Muscle layer of colon (tissue), 2 donors: Measurements from ENCODE around the gene GRID1.
"Not testable (repeated sequence)": the region's sequence is repeated elsewhere in the genome, so short reads cannot be mapped to it uniquely, and the experiment has no call there.

Source experiments
- H3K27ac ChIP-seq: one replicate; pipeline ENCODE4 v1.7.0; 2013; ENCODE audit warnings: low read depth, mild to moderate bottlenecking, low read length, moderate library complexity
- H3K27me3 ChIP-seq, 2 donors: one replicate each; pipeline ENCODE4 v1.7.0; 2013; ENCODE audit warnings: low read length in 2 of 2, mild to moderate bottlenecking in 2 of 2; ENCODE audit not compliant: insufficient read depth in 2 of 2, control insufficient read depth in 1 of 2
- H3K36me3 ChIP-seq: one replicate; pipeline ENCODE4 v1.7.0; 2013; ENCODE audit warnings: mild to moderate bottlenecking, low read length; ENCODE audit not compliant: insufficient read depth
- H3K4me1 ChIP-seq: one replicate; pipeline ENCODE4 v1.7.0; 2013; ENCODE audit warnings: mild to moderate bottlenecking, low read length; ENCODE audit not compliant: insufficient read depth
- H3K4me3 ChIP-seq, 2 donors: one replicate each; pipeline ENCODE4 v1.7.0; 2013; ENCODE audit warnings: low read length in 2 of 2, low read depth in 1 of 2, mild to moderate bottlenecking in 1 of 2, moderate library complexity in 1 of 2
- H3K9ac ChIP-seq: one replicate; pipeline ENCODE4 v1.7.0; 2013; ENCODE audit warnings: low read length
- H3K9me3 ChIP-seq: one replicate; pipeline ENCODE4 v1.7.0; 2013; ENCODE audit warnings: mild to moderate bottlenecking, low read length
- donor health status: abdominal sarcoma.
- donor health status: Adenocarcinoma of cecum.

The GRID1 gene

GRCh38 chr10:85976267-85976793 is 390.3 kb downstream of the GRID1 start:
- Histone ChIP-seq H3K27me3 (no peaks in the 10 kb centered on the region), H3K9me3 (no peaks in the 10 kb centered on the region), H3K9ac (no peak overlapping the region), H3K36me3 (no peaks in the 10 kb centered on the region), H3K4me1 (no peaks in the 10 kb centered on the region), H3K27ac (no peak overlapping the region), H3K4me3 (no peak overlapping the region)

- Histone ChIP-seq H3K27me3 (no peaks in the 10 kb centered on the region), H3K9me3 (peaks cover 3% of the 10 kb centered on the region), H3K9ac (no peak overlapping the region), H3K36me3 (no peaks in the 10 kb centered on the region), H3K4me3 (no peak overlapping the region), H3K27ac (no peak overlapping the region), H3K4me1 (no peaks in the 10 kb centered on the region)
Measured at GRCh38 chr10:85971494-85971893, 395.1 kb downstream of the GRID1 start.

DNA sequence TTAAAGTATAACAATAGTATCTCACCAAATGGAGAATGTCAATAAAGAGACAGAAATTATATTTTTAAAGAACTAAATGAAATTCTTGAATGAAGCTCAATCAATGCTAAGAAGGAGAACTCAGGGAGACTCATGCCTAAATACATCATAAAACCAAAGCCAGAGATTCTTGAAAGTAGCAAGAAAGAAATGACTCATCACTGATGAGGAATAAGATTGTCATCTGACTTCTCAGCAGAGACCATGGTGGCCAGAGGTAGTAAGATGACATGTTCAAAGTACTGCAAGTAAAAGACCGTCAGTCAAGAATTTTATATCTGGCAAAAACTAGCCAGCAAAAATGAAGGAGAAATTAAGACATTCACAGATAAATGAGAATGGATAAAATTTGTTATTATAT is 399.0 kb downstream of the GRID1 start:
- H3K9ac ChIP-seq = no peak overlapping the region
- no peaks in the 10 kb centered on the region for H3K4me1 ChIP-seq
- peaks cover 3% of the 10 kb centered on the region for H3K9me3 ChIP-seq
- no peak overlapping the region for H3K4me3 ChIP-seq
- no peaks in the 10 kb centered on the region for H3K36me3 ChIP-seq
- no peak overlapping the region for H3K27ac ChIP-seq
- H3K27me3 ChIP-seq = no peaks in the 10 kb centered on the region

- Histone ChIP-seq H3K4me3 (no peak overlapping the region), H3K27me3 (no peaks in the 10 kb centered on the region), H3K36me3 (no peaks in the 10 kb centered on the region), H3K27ac (no peak overlapping the region), H3K9me3 (no peaks in the 10 kb centered on the region), H3K4me1 (no peaks in the 10 kb centered on the region), H3K9ac (no peak overlapping the region)
Measured at GRCh38 chr10:85961479-85962067, 405.0 kb downstream of the GRID1 start.

- Histone ChIP-seq H3K9ac (no peak overlapping the region), H3K9me3 (no peaks in the 10 kb centered on the region), H3K4me3 (no peak overlapping the region), H3K4me1 (no peaks in the 10 kb centered on the region), H3K27me3 (no peaks in the 10 kb centered on the region), H3K27ac (no peak overlapping the region), H3K36me3 (no peaks in the 10 kb centered on the region)
Measured at GRCh38 chr10:85961073-85961472, 405.5 kb downstream of the GRID1 start.

DNA sequence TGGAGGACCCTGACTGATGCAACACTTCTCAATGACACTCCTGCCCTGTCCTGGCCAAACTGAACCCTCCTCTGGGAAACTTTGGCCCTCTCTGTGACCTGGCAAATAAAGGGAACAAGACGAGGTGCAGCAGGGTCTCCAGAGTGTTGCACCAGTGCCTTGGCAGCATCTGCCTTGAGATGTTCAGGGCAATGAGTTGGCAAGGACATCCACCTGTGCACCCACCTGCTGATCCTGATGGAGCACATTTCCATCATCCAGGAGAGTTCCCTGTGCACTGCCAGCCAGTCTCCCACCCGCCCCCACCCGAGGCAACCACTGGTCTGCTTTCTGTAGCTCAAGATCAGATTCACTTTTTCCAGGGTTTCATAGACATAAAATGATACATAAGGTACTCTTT is 407.4 kb downstream of the GRID1 start:
- Histone ChIP-seq H3K4me1 (no peaks in the 10 kb centered on the region), H3K27me3 (no peaks in the 10 kb centered on the region)

GRCh38 chr10:85950921-85951320 is 415.7 kb downstream of the GRID1 start:
- no peak overlapping the region for H3K27ac ChIP-seq
- H3K36me3 ChIP-seq = no peaks in the 10 kb centered on the region
- H3K4me1 ChIP-seq = no peaks in the 10 kb centered on the region
- no peaks in the 10 kb centered on the region for H3K9me3 ChIP-seq
- no peak overlapping the region for H3K9ac ChIP-seq
- no peaks in the 10 kb centered on the region for H3K27me3 ChIP-seq
- no peak overlapping the region for H3K4me3 ChIP-seq

More for the DNA sequence above, 407.4 kb downstream of the GRID1 start:
- Histone ChIP-seq H3K9ac (no peak overlapping the region), H3K27ac (no peak overlapping the region), H3K4me3 (no peak overlapping the region), H3K9me3 (no peaks in the 10 kb centered on the region), H3K36me3 (no peaks in the 10 kb centered on the region)

GRCh38 chr10:85946713-85947326 is 419.8 kb downstream of the GRID1 start:
- Histone ChIP-seq H3K9ac (no peak overlapping the region), H3K27me3 (no peaks in the 10 kb centered on the region), H3K27ac (no peak overlapping the region), H3K4me1 (no peaks in the 10 kb centered on the region), H3K9me3 (no peaks in the 10 kb centered on the region), H3K4me3 (no peak overlapping the region), H3K36me3 (no peaks in the 10 kb centered on the region)

- Histone ChIP-seq H3K36me3 (no peaks in the 10 kb centered on the region), H3K4me3 (no peak overlapping the region), H3K9ac (no peak overlapping the region), H3K4me1 (peaks cover 9% of the 10 kb centered on the region), H3K27ac (no peak overlapping the region), H3K27me3 (no peaks in the 10 kb centered on the region), H3K9me3 (no peaks in the 10 kb centered on the region)
Measured at GRCh38 chr10:85936161-85936560, 430.4 kb downstream of the GRID1 start.

GRCh38 chr10:85934586-85934985 is 432.0 kb downstream of the GRID1 start:
- H3K9ac ChIP-seq = no peak overlapping the region
- no peaks in the 10 kb centered on the region for H3K27me3 ChIP-seq
- H3K4me3 ChIP-seq = no peak overlapping the region
- H3K36me3 ChIP-seq = no peaks in the 10 kb centered on the region
- no peak overlapping the region for H3K27ac ChIP-seq
- H3K9me3 ChIP-seq = no peaks in the 10 kb centered on the region
- peaks cover 9% of the 10 kb centered on the region for H3K4me1 ChIP-seq

DNA sequence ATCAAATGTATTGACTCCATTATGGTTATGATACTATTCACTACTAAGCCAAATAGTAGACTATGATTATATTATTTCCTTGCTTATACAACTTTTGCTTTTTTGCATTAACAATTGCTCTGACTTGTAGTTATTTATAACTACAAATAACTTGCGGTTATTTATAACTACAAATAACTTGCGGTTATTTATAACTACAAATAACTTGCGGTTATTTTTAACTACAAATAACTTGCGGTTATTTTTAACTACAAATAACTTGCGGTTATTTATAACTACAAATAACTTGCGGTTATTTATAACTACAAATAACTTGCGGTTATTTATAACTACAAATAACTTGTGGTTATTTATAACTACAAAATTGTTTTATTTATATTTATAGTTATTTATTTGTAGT is 436.6 kb downstream of the GRID1 start:
- H3K27me3 ChIP-seq, H3K4me3 ChIP-seq, H3K27ac ChIP-seq, H3K36me3 ChIP-seq, H3K9me3 ChIP-seq, H3K9ac ChIP-seq: not testable (repeated sequence)
- H3K4me1 ChIP-seq = peaks cover 21% of the 10 kb centered on the region
